Dermis microvascular lymphatic vessel endothelial cell (primary cell): ENCODE measurements around the gene GLRX. TPM values are rescaled to one million over a fixed set of nuclear protein-coding genes. Genes with fewer than 3 reads are reported as not detected.
"Not testable (repeated sequence)": the region's sequence is repeated elsewhere in the genome, so short reads cannot be mapped to it uniquely, and the experiment has no call there.

Experiments used
- DNase-seq, 2 donors: peaks; one replicate each; pipeline versions ENCODE4 v3.0.0 to v3.0.0-alpha.2; 2010; ENCODE audit warnings: low read depth in 2 of 2
- total RNA-seq: library from RNA; depleted of rRNA; stranded (reverse); fragments of >200 nt; gene quantifications from 2 replicates; pipeline ENCODE4 v1.2.1, GENCODE V29; 2014

The GLRX gene
- total RNA-seq, 1 donor from 2014 or later, result 28.8 TPM

DNA sequence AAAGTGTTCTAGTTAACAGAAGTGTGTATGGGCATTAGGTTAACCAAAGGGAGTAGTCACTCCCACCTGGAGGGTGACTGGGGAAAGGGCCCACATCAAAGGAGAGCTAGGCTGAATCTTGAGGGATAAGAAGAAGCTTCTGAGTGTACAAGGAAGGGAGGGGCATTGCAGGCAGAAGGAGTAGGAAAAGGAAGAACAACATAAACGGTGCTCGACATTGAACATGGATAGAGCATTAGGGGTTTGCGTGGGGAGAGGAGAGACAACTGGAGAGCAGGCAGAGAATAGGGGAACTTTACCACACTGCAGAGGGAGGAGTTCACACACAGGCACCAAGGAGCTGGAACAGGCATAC lies 5.3 kb upstream of the GLRX start:
- no peak for DNase-seq

GRCh38 chr5:95826949-95827891 lies 4.7 kb upstream of the GLRX start:
- DNase-seq, result no peak

- no peak for DNase-seq
Measured at GRCh38 chr5:95825495-95825894, 3.0 kb upstream of the GLRX start.

DNA sequence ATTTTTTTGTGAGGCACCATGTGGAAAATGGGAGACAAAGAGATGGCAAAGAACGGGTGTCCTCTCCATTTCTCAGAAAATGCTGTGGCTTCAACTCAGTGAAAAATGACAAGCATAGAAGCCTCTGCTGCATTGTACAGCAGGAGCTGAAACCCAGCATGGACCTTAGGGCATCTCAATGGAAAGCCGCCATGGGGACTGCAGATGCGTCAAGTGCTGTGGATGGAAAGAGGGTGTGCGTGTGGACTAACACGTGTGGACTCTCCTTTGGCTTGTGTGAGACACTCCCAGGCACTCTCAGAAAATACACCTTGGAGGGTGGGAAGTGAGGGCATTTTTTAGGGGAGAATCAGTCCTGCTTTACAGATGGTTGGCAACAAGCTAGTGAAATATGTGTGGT lies 2.2 kb upstream of the GLRX start:
- DNase-seq, result no peak

DNA sequence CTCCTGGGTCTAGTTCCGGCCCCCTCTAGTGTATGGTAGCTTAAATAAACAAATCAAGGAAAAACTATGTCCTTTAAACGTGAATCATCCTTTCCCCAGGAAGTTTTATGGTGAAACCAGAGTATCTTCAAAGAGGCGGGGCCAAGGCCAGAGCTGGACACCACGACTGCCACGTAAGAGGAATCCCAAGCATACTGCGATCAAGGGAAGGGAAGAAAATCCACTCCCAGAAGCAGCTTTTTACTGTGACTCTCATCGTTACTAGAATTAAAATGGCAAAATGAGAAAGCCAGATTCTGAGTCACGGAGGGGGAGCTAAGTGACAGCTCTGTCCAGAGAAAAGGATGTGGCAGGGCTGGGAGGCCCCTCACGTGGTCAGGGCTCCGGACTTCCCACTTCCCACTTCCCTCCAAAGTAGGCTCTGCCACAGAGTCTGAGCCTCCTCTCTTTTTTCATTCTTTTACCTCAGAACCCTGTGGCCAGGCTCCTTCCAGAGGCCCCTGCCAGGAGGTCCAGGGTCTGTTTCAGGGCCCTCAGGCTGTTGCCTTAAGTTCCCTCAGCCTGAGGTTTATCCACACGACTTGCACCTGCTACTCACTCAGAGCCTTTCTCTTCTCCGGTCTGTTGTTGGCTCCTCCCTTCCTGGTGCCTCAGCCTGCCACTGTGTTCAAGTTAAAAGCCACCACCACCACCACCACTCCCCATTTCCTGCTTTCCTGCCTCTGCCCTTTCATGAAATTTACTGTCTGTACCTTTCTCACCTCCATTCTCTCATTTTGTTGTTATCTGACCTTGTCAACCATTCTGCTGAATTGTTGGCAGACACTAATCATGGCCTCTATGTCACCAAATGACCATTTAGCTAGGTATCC lies 1.4 kb upstream of the GLRX start:
- DNase-seq, result peak; percentile 68 to 87

DNA sequence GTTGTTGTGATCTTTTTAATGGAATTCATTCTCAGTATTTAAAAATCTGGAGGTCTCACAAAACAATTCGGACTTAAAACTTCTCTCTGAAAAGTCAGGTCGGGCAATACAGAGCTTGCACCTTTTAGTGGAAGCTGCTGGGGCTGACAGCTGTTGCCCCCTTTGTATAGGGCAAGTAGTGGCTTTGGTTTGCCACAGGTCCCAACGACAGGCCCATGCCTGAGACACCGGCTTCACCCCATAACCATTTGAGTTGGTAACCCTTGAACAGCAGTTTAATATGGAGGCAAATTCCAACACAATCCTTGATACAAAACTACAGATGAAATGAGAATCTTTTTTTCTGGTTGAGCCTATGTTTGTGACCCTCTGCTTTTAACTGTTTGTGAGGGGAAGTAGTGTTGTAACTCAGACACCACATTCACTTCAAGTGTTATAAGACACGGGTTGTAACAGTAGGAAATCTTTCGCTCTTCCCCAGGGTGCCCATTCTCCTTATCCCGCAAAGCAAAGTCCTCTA lies 752 bp upstream of the GLRX start:
- DNase-seq, result no peak

DNA sequence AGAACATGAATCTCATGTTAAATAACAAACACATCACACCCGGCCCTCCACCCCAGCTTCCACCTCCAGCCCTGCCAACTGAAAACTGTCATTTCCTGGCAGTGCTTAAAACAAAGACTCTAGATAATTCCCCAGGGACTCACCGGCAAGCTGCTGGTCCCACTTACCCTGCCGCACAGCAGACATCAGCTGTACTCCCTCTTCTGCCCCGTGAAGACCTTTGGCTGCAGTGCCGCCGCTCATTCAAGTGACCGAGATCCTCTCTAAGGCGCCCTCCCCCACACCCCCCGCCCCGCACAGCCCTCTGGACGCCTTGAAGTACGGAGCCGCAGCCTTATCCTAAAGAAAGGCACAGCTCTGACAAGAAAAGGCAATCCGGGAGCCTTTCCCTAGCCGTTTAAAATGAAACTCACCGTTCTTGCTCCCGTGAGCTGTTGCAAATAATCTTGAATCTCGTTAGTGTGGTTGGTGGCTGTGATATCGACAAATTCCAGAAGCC lies 434 bp downstream of the GLRX start:
- DNase-seq, result peak; percentile 60 to 87

DNA sequence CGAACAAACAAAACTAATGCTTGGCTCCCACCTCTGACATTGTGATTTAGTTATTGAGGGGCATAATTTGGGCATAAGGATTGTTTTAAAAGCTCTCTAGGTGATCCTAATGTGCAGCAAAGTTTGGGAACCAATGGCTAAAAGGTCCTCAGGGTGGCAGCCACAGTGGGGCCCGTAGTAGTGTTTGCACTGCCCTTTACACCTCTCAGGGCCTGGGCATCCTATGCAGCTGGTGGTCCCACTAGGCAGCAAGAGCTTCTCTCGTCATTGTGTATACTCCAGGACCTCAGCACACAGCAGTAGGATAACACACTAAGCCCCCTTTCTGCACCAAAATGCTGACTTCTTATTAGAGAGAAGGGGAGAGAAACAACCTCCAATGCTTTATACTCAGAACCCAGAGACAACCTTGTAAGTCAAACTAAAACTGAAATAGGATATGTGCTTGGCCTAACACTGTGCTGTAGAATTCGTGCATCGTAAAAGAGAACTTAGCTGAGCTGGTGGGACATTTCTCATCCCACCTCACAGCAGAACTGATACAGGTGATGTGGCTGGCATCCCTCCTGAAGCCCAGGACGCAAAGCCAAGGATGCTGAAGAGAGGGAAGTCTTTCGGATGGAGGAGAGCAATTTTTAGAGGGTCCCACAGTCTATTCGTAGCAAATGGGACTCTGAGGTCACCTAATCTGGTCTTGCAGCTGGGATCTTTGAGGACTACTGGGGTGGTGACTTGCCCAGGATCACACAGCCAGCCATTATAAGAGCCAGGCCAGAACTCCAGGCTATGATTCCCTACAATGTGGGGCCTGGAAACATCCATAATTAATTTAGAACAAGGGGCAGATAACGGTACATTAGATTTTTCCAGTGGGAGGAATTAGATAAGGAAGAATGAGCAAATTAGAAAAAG lies 1.2 kb downstream of the GLRX start:
- DNase-seq, result no peak

- DNase-seq, result no peak
Measured at GRCh38 chr5:95818181-95819147, 4.1 kb downstream of the GLRX start.

- DNase-seq, result no peak
Measured at GRCh38 chr5:95817430-95817829, 5.1 kb downstream of the GLRX start.

GRCh38 chr5:95816776-95817175 lies 5.8 kb downstream of the GLRX start:
- no peak for DNase-seq

DNA sequence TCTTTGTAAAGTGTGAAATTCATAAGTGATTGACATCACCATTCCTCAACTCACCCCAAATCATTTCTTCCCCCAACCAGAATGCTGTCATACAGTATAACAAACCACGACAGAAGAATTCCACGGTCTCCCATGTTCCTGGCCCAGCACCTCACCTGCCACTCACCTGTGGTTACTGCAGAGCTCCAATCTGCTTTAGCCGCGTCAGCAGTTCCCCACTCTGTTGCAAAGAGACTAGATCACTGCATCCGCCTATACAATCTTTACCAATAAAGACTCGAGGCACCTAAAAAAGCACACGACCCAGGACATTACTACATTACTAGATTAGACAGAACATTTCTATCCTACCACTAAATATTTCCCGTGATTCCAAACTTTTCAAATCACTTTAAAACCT lies 6.2 kb downstream of the GLRX start:
- no peak for DNase-seq

DNA sequence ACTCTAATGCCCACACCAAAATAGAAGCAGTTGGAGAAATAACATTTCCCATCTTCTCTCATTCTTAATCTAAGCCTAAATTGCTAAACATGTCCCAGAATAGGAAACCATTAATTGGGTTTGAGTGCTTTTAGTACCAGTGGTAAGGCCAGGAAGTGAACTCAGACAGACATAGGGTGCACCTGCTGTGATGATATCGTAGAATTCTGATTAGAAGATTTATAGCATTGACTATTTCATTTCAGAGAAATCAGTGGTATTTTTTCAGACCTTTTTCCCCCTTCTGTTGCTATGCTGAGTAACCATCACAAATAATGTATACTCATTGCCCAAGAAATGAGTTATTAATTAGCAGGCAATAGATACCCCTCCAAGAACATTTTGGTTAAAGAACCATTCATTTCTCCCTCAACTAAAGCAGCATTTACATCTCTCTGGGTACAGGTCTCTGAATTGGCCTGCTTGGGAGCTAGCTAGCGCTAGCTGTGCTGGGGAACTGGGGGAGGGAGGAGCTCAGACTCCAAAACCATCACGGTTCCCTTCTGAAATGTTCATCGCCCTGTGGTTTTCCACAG lies 7.3 kb downstream of the GLRX start:
- DNase-seq, result no peak

DNA sequence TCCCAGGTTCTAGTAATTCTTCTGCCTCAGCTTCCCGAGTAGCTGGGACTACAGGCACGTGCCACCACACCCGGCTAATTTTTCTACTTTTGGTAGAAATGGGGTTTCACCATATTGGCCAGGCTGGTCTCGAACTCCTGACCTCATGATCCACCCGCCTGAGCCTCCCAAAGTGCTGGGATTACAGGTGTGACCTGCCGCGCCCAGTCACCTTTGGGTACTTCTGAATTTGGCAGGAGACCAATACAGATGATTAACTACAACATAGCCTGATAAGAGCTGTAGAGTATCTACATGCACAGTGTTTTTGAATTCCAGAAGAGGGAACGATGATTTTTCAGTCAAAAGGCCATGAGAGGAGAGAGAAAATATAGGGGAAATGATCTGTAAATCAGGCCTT lies 9.5 kb downstream of the GLRX start:
- DNase-seq, result not testable (repeated sequence)

DNA sequence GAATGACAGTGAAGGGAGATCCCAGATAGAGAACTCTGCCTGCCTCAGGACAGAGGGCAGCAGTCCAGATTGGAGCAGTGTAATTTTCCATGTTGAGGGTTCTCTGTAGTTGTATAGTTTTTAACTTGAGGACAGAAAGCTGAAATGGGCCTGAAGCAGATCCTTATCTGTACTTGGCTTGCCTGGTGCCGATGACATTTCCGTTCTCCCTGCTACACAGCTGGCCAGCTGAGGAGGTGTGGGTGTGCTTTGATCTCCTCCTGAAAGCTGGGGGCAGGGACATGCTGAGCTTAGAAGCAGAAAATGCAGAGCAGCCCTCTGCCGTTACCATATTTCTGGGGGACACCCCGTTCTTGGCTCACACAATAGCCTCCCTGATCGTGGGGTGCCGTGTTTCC lies 10.5 kb downstream of the GLRX start:
- no peak for DNase-seq

GRCh38 chr5:95811461-95812073 lies 11.0 kb downstream of the GLRX start:
- DNase-seq, result not testable (repeated sequence)

- DNase-seq, result not testable (repeated sequence)
Measured at GRCh38 chr5:95811126-95811423, 11.5 kb downstream of the GLRX start.

GRCh38 chr5:95810305-95811125 lies 12.0 kb downstream of the GLRX start:
- no peak for DNase-seq
